T-helper 1 cell (primary cell): ENCODE data around the gene DNAAF9.

Experiments
- DNase-seq, 5 donors: peaks; one replicate each; pipeline ENCODE4 v3.0.0-alpha.2; 2012 to 2020

DNAAF9 gene

GRCh38 chr20:3409417-3409816 is 1.9 kb upstream of the DNAAF9 start:
- no peak for DNase-seq

- peak; percentile 52 to 76 (median 64) for DNase-seq
These were observed 535 bp upstream of the DNAAF9 start for GRCh38 chr20:3407771-3408637.

GRCh38 chr20:3406481-3407039 is 909 bp downstream of the DNAAF9 start:
- no peak for DNase-seq

- no peak for DNase-seq
These were observed 1.6 kb downstream of the DNAAF9 start for GRCh38 chr20:3405696-3406358.

- peak in 1 of 5 donors; percentile 17 for DNase-seq
These were observed 2.3 kb downstream of the DNAAF9 start for GRCh38 chr20:3405139-3405538.

- no peak for DNase-seq
These were observed 3.1 kb downstream of the DNAAF9 start for GRCh38 chr20:3404402-3404801.

- no peak for DNase-seq
These were observed 3.7 kb downstream of the DNAAF9 start for GRCh38 chr20:3403741-3404140.

GRCh38 chr20:3402453-3402852 is 5.0 kb downstream of the DNAAF9 start:
- DNase-seq: no peak

GRCh38 chr20:3400260-3401155 is 7.0 kb downstream of the DNAAF9 start:
- no peak for DNase-seq

- no peak for DNase-seq
These were observed 8.7 kb downstream of the DNAAF9 start for GRCh38 chr20:3398681-3399252.

GRCh38 chr20:3396492-3396891 is 11.0 kb downstream of the DNAAF9 start:
- DNase-seq: no peak

- DNase-seq: no peak
These were observed 14.7 kb downstream of the DNAAF9 start for GRCh38 chr20:3392756-3393155.

- DNase-seq: no peak
These were observed 16.6 kb downstream of the DNAAF9 start for GRCh38 chr20:3390759-3391425.

- peak in 1 of 5 donors; percentile 84 for DNase-seq
These were observed 23.5 kb downstream of the DNAAF9 start for GRCh38 chr20:3383878-3384495.

GRCh38 chr20:3382836-3383235 is 24.6 kb downstream of the DNAAF9 start:
- no peak for DNase-seq

- DNase-seq: no peak
These were observed 27.0 kb downstream of the DNAAF9 start for GRCh38 chr20:3380228-3381070.

- no peak for DNase-seq
These were observed 29.3 kb downstream of the DNAAF9 start for GRCh38 chr20:3378138-3378537.

- no peak for DNase-seq
These were observed 29.8 kb downstream of the DNAAF9 start for GRCh38 chr20:3377644-3378043.

GRCh38 chr20:3374296-3374695 is 33.2 kb downstream of the DNAAF9 start:
- DNase-seq: no peak

GRCh38 chr20:3371754-3372153 is 35.7 kb downstream of the DNAAF9 start:
- DNase-seq: no peak
